CD4-positive, alpha-beta T cell (primary cell): ENCODE measurements around the gene NDST3. TPM values are rescaled to one million over a fixed set of nuclear protein-coding genes. Genes with fewer than 3 reads are reported as not detected.
"Not testable (repeated sequence)": the region's sequence is repeated elsewhere in the genome, so short reads cannot be mapped to it uniquely, and the experiment has no call there.

Experiments used
- ATAC-seq: fragments of 200-7000 bp; cut with Tn5 transposase; one replicate; pipeline ENCODE4 v1.10.0; 2022; ENCODE audit warnings: mild to moderate bottlenecking; ENCODE audit not compliant: poor library complexity
- CTCF ChIA-PET: fragments of 350-600 bp; sonication (Branson Sonifier 250); formaldehyde crosslinking; loops from one replicate; lab custom pipeline; 2021; ENCODE audit warnings: antibody characterized with exemption, inconsistent platforms; lab: Charles Lee
- POLR2A ChIA-PET: fragments of 350-600 bp; sonication (Branson Sonifier 250); formaldehyde crosslinking; loops from one replicate; lab custom pipeline; 2021; ENCODE audit warnings: antibody characterized with exemption, inconsistent platforms; lab: Charles Lee
- DNase-seq, 14 experiments: peaks; one replicate each; pipeline ENCODE4 v3.0.0-alpha.2; 2013 to 2020; ENCODE audit warnings: mixed read lengths in 2 of 14
- H3K27ac ChIP-seq, 2 donors: one replicate each; pipeline versions ENCODE4 v1.5.1 to v1.7.0; 2013; ENCODE audit warnings: low read length in 2 of 2, low read depth in 1 of 2, mild to moderate bottlenecking in 1 of 2
- H3K27me3 ChIP-seq, 2 experiments: 1 replicate in 1 of 2; 2 replicates in 1 of 2; pipeline versions ENCODE4 v1.6.1 to v1.7.0; 2013; ENCODE audit warnings: low read length in 2 of 2, control low read depth in 1 of 2, mild to moderate bottlenecking in 1 of 2, moderate library complexity in 1 of 2; ENCODE audit not compliant: insufficient read depth in 2 of 2, control insufficient read depth in 1 of 2
- H3K36me3 ChIP-seq: one replicate; pipeline ENCODE4 v1.6.1; 2013; ENCODE audit warnings: low read length, control low read depth; ENCODE audit not compliant: insufficient read depth
- H3K4me1 ChIP-seq: one replicate; pipeline ENCODE4 v1.6.1; 2013; ENCODE audit warnings: low read length, control low read depth; ENCODE audit not compliant: insufficient read depth
- H3K4me3 ChIP-seq: one replicate; pipeline ENCODE4 v1.5.1; 2013; ENCODE audit warnings: mild to moderate bottlenecking, low read length, moderate library complexity
- H3K9me3 ChIP-seq, 2 experiments: 1 replicate in 1 of 2; 2 replicates in 1 of 2; pipeline versions ENCODE4 v1.6.1 to v1.7.0; 2013; ENCODE audit warnings: low read length in 2 of 2, mild to moderate bottlenecking in 2 of 2, control low read depth in 1 of 2, moderate library complexity in 1 of 2; ENCODE audit not compliant: control insufficient read depth in 1 of 2, insufficient read depth in 1 of 2
- H3K27ac Mint-ChIP-seq: one replicate; pipeline ENCODE4 v1.8.0; 2020; ENCODE audit warnings: mixed read lengths
- H3K27me3 Mint-ChIP-seq: one replicate; pipeline ENCODE4 v1.8.0; 2021; ENCODE audit warnings: mixed read lengths
- H3K36me3 Mint-ChIP-seq: one replicate; pipeline ENCODE4 v1.8.0; 2021; ENCODE audit warnings: low read depth, mixed read lengths
- H3K4me1 Mint-ChIP-seq: one replicate; pipeline ENCODE4 v1.8.0; 2021; ENCODE audit warnings: low read depth, mixed read lengths
- H3K4me3 Mint-ChIP-seq: one replicate; pipeline ENCODE4 v1.8.0; 2020; ENCODE audit warnings: mild to moderate bottlenecking, mixed read lengths
- H3K9me3 Mint-ChIP-seq: one replicate; pipeline ENCODE4 v1.8.0; 2020; ENCODE audit warnings: mixed read lengths
- CTCF ChIP-seq: fragments of 200-600 bp; IDR thresholded peaks from one replicate; pipeline ENCODE4 v1.8.0; 2022; ENCODE audit warnings: antibody characterized with exemption, mild to moderate bottlenecking
- intact Hi-C, 2 experiments: fragments of 100-400 bp; cut with DNase I in 1 of 2; cut with micrococcal nuclease in 1 of 2; formaldehyde crosslinking; loops; one replicate each; pipeline versions ENCODE4 v1.15.1 to v1.9.0; 2023 to 2025; cut with DNase I, micrococcal nuclease
- total RNA-seq, 174 experiments: library from RNA in 2 of 174; stranded (reverse) in 2 of 174; gene quantifications; one replicate each; pipeline ENCODE4 v1.2.3 and lab custom pipeline; 2021 to 2026

The NDST3 gene
- total RNA-seq, 2 experiments from 2014 or later, result not detected

- Mint-ChIP-seq H3K27ac (no peak overlapping the region), H3K9me3 (no peaks in the 10 kb centered on the region), H3K4me1 (no peaks in the 10 kb centered on the region), H3K36me3 (no peaks in the 10 kb centered on the region), H3K27me3 (no peaks in the 10 kb centered on the region), H3K4me3 (no peak overlapping the region)
- H3K4me1 ChIP-seq, result peaks cover 3% of the 10 kb centered on the region
- H3K27me3 ChIP-seq, result peaks cover 0 to 3% of the 10 kb centered on the region in 2 experiments
- intact Hi-C loops, result no loop called here
- ChIA-PET CTCF (interaction anchor here (1.1 kb wide), 1 partner anchor 9 kb away, joined by 3 read pairs; no protein-coding TSS in a partner anchor), POLR2A (interaction anchor here (0.7 kb wide), 1 partner anchor 11 kb away, joined by 3 read pairs; no protein-coding TSS in a partner anchor)
- ATAC-seq, result no peak
- no peak overlapping the region for H3K27ac ChIP-seq
- no peak for TF ChIP-seq CTCF
- DNase-seq, result no peak
- no peaks in the 10 kb centered on the region for H3K36me3 ChIP-seq
- peaks cover 0 to 3% of the 10 kb centered on the region in 2 experiments for H3K9me3 ChIP-seq
- H3K4me3 ChIP-seq, result no peak overlapping the region
Measured at GRCh38 chr4:118260309-118260708, 226.0 kb downstream of the NDST3 start.

- Mint-ChIP-seq H3K4me1 (no peaks in the 10 kb centered on the region), H3K9me3 (no peaks in the 10 kb centered on the region), H3K36me3 (no peaks in the 10 kb centered on the region), H3K27ac (no peak overlapping the region), H3K27me3 (no peaks in the 10 kb centered on the region), H3K4me3 (peak overlapping the region; percentile 73)
- intact Hi-C loops, result no loop called here
- ChIA-PET CTCF (no interaction called here), POLR2A (interaction anchor here (0.6 kb wide), 1 partner anchor 949 kb away, joined by 3 read pairs; no protein-coding TSS in a partner anchor)
- no peak for DNase-seq
- Histone ChIP-seq H3K9me3 (peaks cover 0 to 3% of the 10 kb centered on the region in 2 experiments), H3K36me3 (no peaks in the 10 kb centered on the region), H3K27ac (no peak overlapping the region), H3K4me3 (no peak overlapping the region), H3K4me1 (peaks cover 4% of the 10 kb centered on the region), H3K27me3 (peaks cover 0 to 3% of the 10 kb centered on the region in 2 experiments)
- no peak for TF ChIP-seq CTCF
- no peak for ATAC-seq
Measured at GRCh38 chr4:118264096-118264495, 229.8 kb downstream of the NDST3 start.

DNA sequence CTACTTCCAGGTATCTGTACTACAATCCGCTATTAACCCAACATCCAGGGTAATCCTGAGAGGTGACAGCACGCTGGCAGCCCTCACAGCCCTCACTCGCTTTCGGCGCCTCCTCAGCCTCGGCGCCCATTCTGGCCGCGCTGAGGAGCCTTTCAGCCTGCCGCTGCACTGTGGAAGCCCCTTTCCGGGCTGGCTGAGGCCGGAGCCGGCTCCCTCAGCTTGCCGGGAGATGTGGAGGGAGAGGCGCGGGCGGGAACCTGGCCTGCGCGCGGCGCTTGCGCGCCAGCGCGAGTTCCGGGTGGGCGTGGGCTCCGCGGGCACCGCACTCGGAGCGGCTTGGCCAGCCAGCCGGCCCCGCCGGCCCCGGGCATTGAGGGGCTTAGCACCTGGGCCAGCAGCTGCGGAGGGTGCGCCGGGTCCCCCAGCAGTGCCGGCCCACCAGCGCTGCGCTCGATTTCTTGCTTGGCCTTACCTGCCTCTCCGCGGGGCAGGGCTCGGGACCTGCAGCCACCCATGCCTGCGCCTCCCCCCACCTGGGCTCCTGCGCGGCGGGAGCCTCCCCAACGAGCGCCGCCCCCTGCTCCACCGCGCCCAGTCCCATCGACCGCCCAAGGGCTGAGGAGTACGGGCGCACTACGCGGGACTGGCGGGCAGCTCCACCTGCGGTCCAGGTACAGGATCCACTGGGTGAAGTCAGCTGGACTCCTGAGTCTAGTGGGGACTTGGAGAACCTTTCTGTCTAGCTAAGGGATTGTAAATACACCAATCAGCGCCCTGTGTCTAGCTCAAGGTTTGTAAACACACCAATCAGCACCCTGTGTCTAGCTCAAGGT is 231.2 kb downstream of the NDST3 start:
- no peak for TF ChIP-seq CTCF
- no peak overlapping the region for H3K27ac ChIP-seq
- H3K27me3 ChIP-seq, result peaks cover 0 to 3% of the 10 kb centered on the region in 2 experiments
- Mint-ChIP-seq H3K27ac (no peak overlapping the region), H3K4me1 (no peaks in the 10 kb centered on the region), H3K27me3 (peaks cover 3% of the 10 kb centered on the region), H3K9me3 (no peaks in the 10 kb centered on the region), H3K4me3 (peak overlapping the region; percentile 46), H3K36me3 (no peaks in the 10 kb centered on the region)
- POLR2A ChIA-PET, result no interaction called here
- intact Hi-C loops, result loop anchor here in 1 of 2 experiments (5.0 kb wide), 2 partner anchors 188 to 818 kb away; no protein-coding TSS in a partner anchor
- H3K4me3 ChIP-seq, result peak overlapping the region; percentile 49
- CTCF ChIA-PET, result no interaction called here
- peaks cover 4% of the 10 kb centered on the region for H3K4me1 ChIP-seq
- no peaks in the 10 kb centered on the region for H3K36me3 ChIP-seq
- peaks cover 0 to 3% of the 10 kb centered on the region in 2 experiments for H3K9me3 ChIP-seq
- DNase-seq (peak in 5 of 14 experiments; percentile 21 to 42 (median 32)), ATAC-seq (peak; percentile 58)

- CTCF ChIA-PET, H3K4me3 ChIP-seq, H3K27ac Mint-ChIP-seq, H3K36me3 Mint-ChIP-seq, H3K4me1 ChIP-seq, DNase-seq, H3K36me3 ChIP-seq, H3K4me1 Mint-ChIP-seq, POLR2A ChIA-PET, H3K27ac ChIP-seq, H3K27me3 Mint-ChIP-seq, H3K9me3 ChIP-seq, H3K27me3 ChIP-seq, H3K9me3 Mint-ChIP-seq, ATAC-seq: not testable (repeated sequence)
- intact Hi-C loops, result loop anchor here in 1 of 2 experiments (5.0 kb wide), 2 partner anchors 189 to 819 kb away; no protein-coding TSS in a partner anchor
- H3K4me3 Mint-ChIP-seq, result peak overlapping the region; percentile 40
Measured at GRCh38 chr4:118266145-118266496, 231.8 kb downstream of the NDST3 start.
